OCI-LY1 (cell line): ENCODE results near the gene AP4S1.

Experiments
- H2AFZ ChIP-seq: fragments of 200-600 bp; sonication (generic), shearing (Covaris generic); 2 replicates; pipeline ENCODE4 v1.6.0; 2014; ENCODE audit warnings: antibody characterized with exemption, mild to moderate bottlenecking, low read length
- H3F3A ChIP-seq: fragments of 200-600 bp; sonication (generic), shearing (Covaris generic); 2 replicates; pipeline ENCODE4 v1.6.0; 2014; ENCODE audit warnings: mild to moderate bottlenecking, antibody characterized with exemption, low read length, moderate library complexity; ENCODE audit not compliant: insufficient read depth
- H3K27ac ChIP-seq: fragments of 200-600 bp; sonication (generic); 2 replicates; pipeline ENCODE4 v1.5.1; 2014; ENCODE audit warnings: low read length, mixed run types, mild to moderate bottlenecking, low read depth; ENCODE audit not compliant: poor library complexity, severe bottlenecking
- H3K27me3 ChIP-seq: fragments of 200-600 bp; sonication (generic); 2 replicates; pipeline ENCODE4 v1.6.0; 2014; ENCODE audit warnings: antibody characterized with exemption, mild to moderate bottlenecking, low read length, moderate library complexity; ENCODE audit not compliant: insufficient read depth
- H3K36me3 ChIP-seq: fragments of 200-600 bp; sonication (generic); 2 replicates; pipeline ENCODE4 v1.6.1; 2014; ENCODE audit warnings: mild to moderate bottlenecking, antibody characterized with exemption, low read length, moderate library complexity, mixed read lengths; ENCODE audit not compliant: insufficient read depth
- H3K4me1 ChIP-seq: fragments of 200-600 bp; sonication (generic); 2 replicates; pipeline ENCODE4 v1.5.1; 2014; ENCODE audit warnings: mild to moderate bottlenecking, low read length, moderate library complexity; ENCODE audit not compliant: insufficient read depth, severe bottlenecking
- H3K4me2 ChIP-seq: fragments of 200-600 bp; sonication (generic), shearing (Covaris generic); 2 replicates; pipeline ENCODE4 v1.6.1; 2014; ENCODE audit warnings: low read length
- H3K4me3 ChIP-seq: fragments of 200-600 bp; sonication (generic); 2 replicates; pipeline ENCODE4 v1.5.1; 2014; ENCODE audit warnings: low read length, low read depth, mild to moderate bottlenecking, mixed read lengths; ENCODE audit not compliant: poor library complexity, severe bottlenecking
- H3K79me2 ChIP-seq: fragments of 200-600 bp; shearing (Covaris generic); 2 replicates; pipeline ENCODE4 v1.6.1; 2016; ENCODE audit warnings: mixed run types, low read length, mixed read lengths; ENCODE audit not compliant: insufficient read depth
- H3K9ac ChIP-seq: fragments of 200-600 bp; sonication (generic), shearing (Covaris generic); 2 replicates; pipeline ENCODE4 v1.6.1; 2014; ENCODE audit warnings: mild to moderate bottlenecking, low read length, mixed read lengths
- H3K9me2 ChIP-seq: fragments of 200-600 bp; sonication (generic), shearing (Covaris generic); 2 replicates; pipeline ENCODE4 v1.6.1; 2014; ENCODE audit warnings: low read depth, mild to moderate bottlenecking, low read length, mixed read lengths
- H3K9me3 ChIP-seq: fragments of 200-600 bp; shearing (Covaris generic); 2 replicates; pipeline ENCODE4 v1.6.1; 2014; ENCODE audit warnings: low read length, mixed read lengths
- H4K20me1 ChIP-seq: fragments of 200-600 bp; sonication (generic), shearing (Covaris generic); 2 replicates; pipeline ENCODE4 v1.6.0; 2016; ENCODE audit warnings: mild to moderate bottlenecking, low read length; ENCODE audit not compliant: insufficient read depth
- EZH2 ChIP-seq: fragments of 200-600 bp; sonication (generic), shearing (Covaris generic); IDR thresholded peaks from 2 replicates; pipeline ENCODE4 v1.8.0; 2017; ENCODE audit warnings: borderline replicate concordance, mixed run types, mild to moderate bottlenecking, antibody characterized with exemption, low read length, moderate library complexity, mixed read lengths
- TF ChIP-seq, protein P1 (sequence below): fragments of 200-600 bp; sonication (generic), shearing (Covaris generic); IDR thresholded peaks from 2 replicates; pipeline ENCODE4 v1.5.1; 2017; ENCODE audit warnings: mild to moderate bottlenecking, antibody characterized with exemption, low read length, moderate library complexity, mixed read lengths

The AP4S1 gene

DNA sequence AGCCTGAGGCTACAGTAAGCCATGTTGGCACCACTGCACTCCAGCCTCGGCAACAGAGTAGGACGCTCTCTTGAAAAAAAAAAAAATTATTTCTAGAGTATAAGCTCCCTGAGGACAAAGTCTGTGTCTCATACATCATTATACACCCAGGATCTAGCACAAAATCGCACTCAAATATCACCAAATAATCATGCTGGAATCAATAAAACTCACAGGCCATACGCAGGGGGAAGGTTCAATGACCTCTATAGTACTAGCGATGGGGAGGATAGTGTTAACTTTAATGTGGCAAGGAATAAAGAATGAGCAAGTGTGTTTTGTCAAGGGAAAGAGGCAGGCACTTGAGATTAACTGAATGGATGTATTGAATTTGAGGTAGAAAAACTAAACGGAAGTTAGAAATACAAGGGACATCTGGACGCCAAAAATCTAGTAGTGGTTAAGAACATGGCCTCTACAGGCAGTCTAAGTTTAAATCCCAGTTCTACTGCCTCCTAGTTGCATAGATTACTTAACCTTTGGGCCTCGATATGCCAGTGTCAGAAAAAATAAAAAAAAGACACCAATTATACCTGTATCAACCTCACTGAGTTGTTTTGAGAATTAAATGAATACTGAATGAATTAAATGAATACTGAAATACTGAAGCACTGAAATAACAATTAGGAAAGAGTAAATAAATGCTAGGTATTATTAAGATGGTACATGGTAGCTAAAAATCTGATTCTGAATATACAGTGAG is 4.4 kb upstream of the AP4S1 start:
- Histone ChIP-seq H3K9me2 (no peaks in the 10 kb centered on the region), H3K4me3 (no peak overlapping the region), H3K36me3 (peaks cover 39% of the 10 kb centered on the region), H3K4me2 (no peak overlapping the region), H2AFZ (no peak overlapping the region), H3K9ac (no peak overlapping the region), H3K27ac (no peak overlapping the region), H3F3A (no peaks in the 10 kb centered on the region), H4K20me1 (no peaks in the 10 kb centered on the region), H3K4me1 (peaks cover 25% of the 10 kb centered on the region), H3K9me3 (no peaks in the 10 kb centered on the region), H3K27me3 (no peaks in the 10 kb centered on the region), H3K79me2 (peaks cover 92% of the 10 kb centered on the region)
- TF ChIP-seq, protein P1, sequence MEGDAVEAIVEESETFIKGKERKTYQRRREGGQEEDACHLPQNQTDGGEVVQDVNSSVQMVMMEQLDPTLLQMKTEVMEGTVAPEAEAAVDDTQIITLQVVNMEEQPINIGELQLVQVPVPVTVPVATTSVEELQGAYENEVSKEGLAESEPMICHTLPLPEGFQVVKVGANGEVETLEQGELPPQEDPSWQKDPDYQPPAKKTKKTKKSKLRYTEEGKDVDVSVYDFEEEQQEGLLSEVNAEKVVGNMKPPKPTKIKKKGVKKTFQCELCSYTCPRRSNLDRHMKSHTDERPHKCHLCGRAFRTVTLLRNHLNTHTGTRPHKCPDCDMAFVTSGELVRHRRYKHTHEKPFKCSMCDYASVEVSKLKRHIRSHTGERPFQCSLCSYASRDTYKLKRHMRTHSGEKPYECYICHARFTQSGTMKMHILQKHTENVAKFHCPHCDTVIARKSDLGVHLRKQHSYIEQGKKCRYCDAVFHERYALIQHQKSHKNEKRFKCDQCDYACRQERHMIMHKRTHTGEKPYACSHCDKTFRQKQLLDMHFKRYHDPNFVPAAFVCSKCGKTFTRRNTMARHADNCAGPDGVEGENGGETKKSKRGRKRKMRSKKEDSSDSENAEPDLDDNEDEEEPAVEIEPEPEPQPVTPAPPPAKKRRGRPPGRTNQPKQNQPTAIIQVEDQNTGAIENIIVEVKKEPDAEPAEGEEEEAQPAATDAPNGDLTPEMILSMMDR, result no peak
- no peak for TF ChIP-seq EZH2

DNA sequence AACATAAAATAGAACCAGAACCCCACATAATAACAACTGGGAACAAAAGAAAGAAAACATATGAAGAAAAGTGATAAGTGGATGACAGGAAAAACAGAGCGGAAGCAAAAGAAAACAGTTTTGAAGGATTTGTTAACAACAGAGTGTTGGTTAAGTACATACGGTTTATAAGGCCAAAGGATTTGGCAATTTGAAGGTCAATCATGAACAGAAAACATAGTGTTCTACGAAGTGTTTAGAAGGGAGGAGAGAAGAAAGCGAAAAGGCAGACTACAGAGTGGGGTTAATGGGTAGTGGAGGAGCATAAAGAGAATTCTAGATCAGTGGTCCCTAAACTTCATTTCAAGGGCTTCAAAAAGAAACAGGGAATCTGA is 3.9 kb upstream of the AP4S1 start:
- Histone ChIP-seq H3K4me1 (peaks cover 25% of the 10 kb centered on the region), H4K20me1 (no peaks in the 10 kb centered on the region)

DNA sequence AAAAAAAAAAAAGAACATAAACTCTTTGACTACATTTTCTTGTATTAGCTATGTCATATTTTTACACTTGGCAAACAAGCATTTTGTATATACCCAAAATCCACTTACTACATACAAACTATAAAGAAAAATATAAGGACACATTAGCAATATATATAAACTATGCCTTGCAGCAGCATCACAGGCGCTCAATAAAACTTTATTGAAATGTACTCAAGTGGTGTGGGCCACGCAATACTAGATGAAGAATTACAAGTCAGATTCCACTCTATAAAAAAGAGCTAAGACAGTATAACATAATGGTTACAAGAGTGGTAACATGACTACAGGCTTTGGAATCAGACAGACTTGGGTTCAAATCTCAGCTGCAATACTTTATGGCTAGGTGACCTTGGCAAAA is 3.1 kb upstream of the AP4S1 start:
- peaks cover 32% of the 10 kb centered on the region for H3K4me1 ChIP-seq
- H3K27me3 ChIP-seq, result no peaks in the 10 kb centered on the region
- no peak overlapping the region for H3K4me2 ChIP-seq
- H3K79me2 ChIP-seq, result peaks cover 83% of the 10 kb centered on the region
- no peak overlapping the region for H2AFZ ChIP-seq
- no peak overlapping the region for H3K27ac ChIP-seq
- no peaks in the 10 kb centered on the region for H3K9me2 ChIP-seq
- no peaks in the 10 kb centered on the region for H4K20me1 ChIP-seq
- no peak overlapping the region for H3K9ac ChIP-seq
- no peaks in the 10 kb centered on the region for H3K9me3 ChIP-seq
- peaks cover 39% of the 10 kb centered on the region for H3K36me3 ChIP-seq
- no peak for TF ChIP-seq EZH2
- TF ChIP-seq, protein P1, result no peak
- H3F3A ChIP-seq, result no peaks in the 10 kb centered on the region
- H3K4me3 ChIP-seq, result no peak overlapping the region

More for the DNA sequence above, 3.9 kb upstream of the AP4S1 start:
- H3K9ac ChIP-seq, result no peak overlapping the region
- no peak overlapping the region for H2AFZ ChIP-seq
- no peaks in the 10 kb centered on the region for H3K9me3 ChIP-seq
- H3K4me2 ChIP-seq, result no peak overlapping the region
- peaks cover 39% of the 10 kb centered on the region for H3K36me3 ChIP-seq
- no peaks in the 10 kb centered on the region for H3F3A ChIP-seq
- H3K9me2 ChIP-seq, result no peaks in the 10 kb centered on the region
- TF ChIP-seq EZH2, result no peak
- TF ChIP-seq, protein P1, result no peak
- H3K27ac ChIP-seq, result no peak overlapping the region
- H3K27me3 ChIP-seq, result no peaks in the 10 kb centered on the region
- H3K4me3 ChIP-seq, result no peak overlapping the region
- H3K79me2 ChIP-seq, result peaks cover 89% of the 10 kb centered on the region
